ENCODE results near the gene PPIF.

DNA sequence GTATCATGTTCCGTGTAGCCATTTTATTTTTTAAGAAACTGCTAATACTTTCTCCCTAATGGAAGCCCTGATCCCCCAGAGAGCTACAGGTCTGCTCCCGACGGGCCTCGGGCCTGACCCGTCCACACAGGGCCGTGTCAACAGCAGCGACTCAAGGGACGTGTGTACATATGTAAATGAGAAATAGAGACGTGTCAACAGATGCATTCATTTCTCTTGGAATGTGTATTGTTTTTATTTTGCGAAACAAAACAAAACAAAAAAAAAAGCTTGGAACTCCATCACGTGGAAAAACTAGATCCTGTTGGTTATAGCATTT lies 31.7 kb upstream of the PPIF start:
- TF ChIP-seq, protein P1, sequence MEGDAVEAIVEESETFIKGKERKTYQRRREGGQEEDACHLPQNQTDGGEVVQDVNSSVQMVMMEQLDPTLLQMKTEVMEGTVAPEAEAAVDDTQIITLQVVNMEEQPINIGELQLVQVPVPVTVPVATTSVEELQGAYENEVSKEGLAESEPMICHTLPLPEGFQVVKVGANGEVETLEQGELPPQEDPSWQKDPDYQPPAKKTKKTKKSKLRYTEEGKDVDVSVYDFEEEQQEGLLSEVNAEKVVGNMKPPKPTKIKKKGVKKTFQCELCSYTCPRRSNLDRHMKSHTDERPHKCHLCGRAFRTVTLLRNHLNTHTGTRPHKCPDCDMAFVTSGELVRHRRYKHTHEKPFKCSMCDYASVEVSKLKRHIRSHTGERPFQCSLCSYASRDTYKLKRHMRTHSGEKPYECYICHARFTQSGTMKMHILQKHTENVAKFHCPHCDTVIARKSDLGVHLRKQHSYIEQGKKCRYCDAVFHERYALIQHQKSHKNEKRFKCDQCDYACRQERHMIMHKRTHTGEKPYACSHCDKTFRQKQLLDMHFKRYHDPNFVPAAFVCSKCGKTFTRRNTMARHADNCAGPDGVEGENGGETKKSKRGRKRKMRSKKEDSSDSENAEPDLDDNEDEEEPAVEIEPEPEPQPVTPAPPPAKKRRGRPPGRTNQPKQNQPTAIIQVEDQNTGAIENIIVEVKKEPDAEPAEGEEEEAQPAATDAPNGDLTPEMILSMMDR (IDR thresholded peaks at IDR 0.05), result no peak
- TF ChIP-seq POLR2A (IDR thresholded peaks at IDR 0.05), result no peak
